Esophagus squamous epithelium (tissue), 5 donors: Measurements from ENCODE around the gene ZC3H18. TPM values are rescaled to one million over a fixed set of nuclear protein-coding genes. Genes with fewer than 3 reads are reported as not detected.
A peak's percentile ranks its signal among the peaks of the same experiment; 100 is the strongest.

Experiments used
- DNase-seq: peaks from one replicate; lab custom pipeline; 2025; lab: John Stamatoyannopoulos, UW
- H3K27ac ChIP-seq, 4 donors: fragments of 200-600 bp; sonication (generic); one replicate each; pipeline ENCODE4 v1.5.1; 2016 to 2019; ENCODE audit warnings: mild to moderate bottlenecking in 1 of 4
- H3K27me3 ChIP-seq, 4 donors: fragments of 200-600 bp; sonication (generic); 1 replicate in 3 of 4; 2 replicates in 1 of 4; pipeline versions ENCODE4 v1.5.1 to v1.6.0; 2017 to 2021; ENCODE audit warnings: antibody characterized with exemption in 1 of 4
- H3K36me3 ChIP-seq, 3 donors: fragments of 200-600 bp; sonication (generic); one replicate each; pipeline ENCODE4 v1.5.1; 2016 to 2019
- H3K4me1 ChIP-seq, 3 donors: fragments of 200-600 bp; sonication (generic); one replicate each; pipeline ENCODE4 v1.5.1; 2017 to 2019
- H3K4me3 ChIP-seq, 4 donors: fragments of 200-600 bp; sonication (generic); 1 replicate in 3 of 4; 2 replicates in 1 of 4; pipeline ENCODE4 v1.5.1; 2016 to 2019; ENCODE audit warnings: mild to moderate bottlenecking in 2 of 4, moderate library complexity in 1 of 4
- H3K9me3 ChIP-seq, 3 donors: fragments of 200-600 bp; sonication (generic); one replicate each; pipeline ENCODE4 v1.5.1; 2016 to 2019
- POLR2A ChIP-seq, 4 donors: fragments of 450-650 bp; IDR thresholded peaks; one replicate each; pipeline ENCODE4 v1.6.1; 2017; ENCODE audit warnings: antibody characterized with exemption in 4 of 4, mild to moderate bottlenecking in 4 of 4, moderate library complexity in 3 of 4
- WGBS, 2 donors: methylation state at CpG; one replicate each; pipeline ENCODE4 v1.1.5; 2018; 5-methylcytosine and 5-hydroxymethylcytosine counted together
- intact Hi-C: fragments of 100-400 bp; cut with DNase I; formaldehyde crosslinking; loops from one replicate; pipeline ENCODE4 v1.15.0; 2022
- total RNA-seq, 4 donors: library from RNA; depleted of rRNA; stranded (reverse); fragments of >200 nt; gene quantifications; one replicate each; pipeline ENCODE4 v1.1.0, GENCODE V29; 2016
- TF ChIP-seq, protein P1 (sequence below), 6 experiments: fragments of 450-650 bp in 4 of 6; fragments of 200-600 bp in 2 of 6; sonication (generic) in 2 of 6; IDR thresholded peaks; one replicate each; pipeline ENCODE4 v1.5.1; 2016 to 2019; ENCODE audit warnings: antibody characterized with exemption in 6 of 6, mild to moderate bottlenecking in 4 of 6, moderate library complexity in 4 of 6
- donor health status: DM: yes; HTN: yes; CAD: no.

ZC3H18 gene
- total RNA-seq, 4 donors from 2014 or later, result 15.4 to 27.3 (median 17.5) TPM

DNA sequence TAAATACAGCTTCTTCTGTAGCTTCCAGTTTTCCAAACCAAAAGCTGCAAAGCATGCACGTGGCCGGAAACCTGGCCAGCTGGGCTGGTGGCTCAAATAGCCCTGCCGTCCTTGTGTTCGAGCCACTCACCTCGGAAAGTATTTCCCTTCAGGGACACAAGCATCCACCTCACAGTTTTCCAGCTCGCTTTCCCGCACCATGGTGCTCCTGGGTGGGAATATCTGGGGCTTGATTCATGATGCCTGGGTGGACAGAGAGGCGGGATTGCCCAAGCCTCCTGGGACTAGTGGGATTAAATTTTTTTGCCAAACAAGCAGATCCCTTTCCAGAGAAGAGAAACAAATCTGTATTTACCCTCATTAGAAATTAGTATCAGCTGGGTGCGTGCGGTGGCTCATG lies 99.8 kb downstream of the ZC3H18 start:
- H3K4me1 ChIP-seq, result peaks cover 0 to 5% (median 0%) of the 10 kb centered on the region in 3 donors
- H3K36me3 ChIP-seq, result peaks cover 0 to 5% (median 0%) of the 10 kb centered on the region in 3 donors
- TF ChIP-seq, protein P1, sequence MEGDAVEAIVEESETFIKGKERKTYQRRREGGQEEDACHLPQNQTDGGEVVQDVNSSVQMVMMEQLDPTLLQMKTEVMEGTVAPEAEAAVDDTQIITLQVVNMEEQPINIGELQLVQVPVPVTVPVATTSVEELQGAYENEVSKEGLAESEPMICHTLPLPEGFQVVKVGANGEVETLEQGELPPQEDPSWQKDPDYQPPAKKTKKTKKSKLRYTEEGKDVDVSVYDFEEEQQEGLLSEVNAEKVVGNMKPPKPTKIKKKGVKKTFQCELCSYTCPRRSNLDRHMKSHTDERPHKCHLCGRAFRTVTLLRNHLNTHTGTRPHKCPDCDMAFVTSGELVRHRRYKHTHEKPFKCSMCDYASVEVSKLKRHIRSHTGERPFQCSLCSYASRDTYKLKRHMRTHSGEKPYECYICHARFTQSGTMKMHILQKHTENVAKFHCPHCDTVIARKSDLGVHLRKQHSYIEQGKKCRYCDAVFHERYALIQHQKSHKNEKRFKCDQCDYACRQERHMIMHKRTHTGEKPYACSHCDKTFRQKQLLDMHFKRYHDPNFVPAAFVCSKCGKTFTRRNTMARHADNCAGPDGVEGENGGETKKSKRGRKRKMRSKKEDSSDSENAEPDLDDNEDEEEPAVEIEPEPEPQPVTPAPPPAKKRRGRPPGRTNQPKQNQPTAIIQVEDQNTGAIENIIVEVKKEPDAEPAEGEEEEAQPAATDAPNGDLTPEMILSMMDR (IDR thresholded peaks at IDR 0.05), result no peak
- intact Hi-C loops, result no loop called here
- no peak overlapping the region for H3K27ac ChIP-seq
- H3K4me3 ChIP-seq, result no peak overlapping the region
- WGBS, 2 donors, result 79 to 92% methylated on average over 10 of the region's 10 CpGs
- no peaks in the 10 kb centered on the region for H3K27me3 ChIP-seq
- no peak for DNase-seq
- no peaks in the 10 kb centered on the region for H3K9me3 ChIP-seq

DNA sequence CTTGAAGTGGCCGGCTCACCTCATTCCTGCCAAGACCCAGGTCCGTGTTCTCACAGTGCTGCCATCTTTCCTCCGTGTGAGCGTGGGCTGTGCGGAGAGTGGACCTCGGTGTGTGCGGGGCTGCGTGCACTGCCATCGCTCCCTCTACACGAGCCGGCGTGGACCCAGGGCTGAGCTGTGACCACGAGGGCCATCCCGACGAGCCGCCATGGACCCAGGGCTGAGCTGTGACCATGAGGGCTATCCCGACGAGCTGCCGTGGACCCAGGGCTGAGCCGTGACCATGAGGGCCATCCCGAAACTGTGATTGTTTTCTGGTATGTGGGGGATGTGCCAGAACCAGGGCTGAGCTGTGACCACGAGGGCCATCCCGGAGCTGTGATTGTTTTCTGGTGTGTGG lies 101.6 kb downstream of the ZC3H18 start:
- Histone ChIP-seq H3K36me3 (peaks cover 0 to 5% (median 0%) of the 10 kb centered on the region in 3 donors), H3K27me3 (peaks cover 0 to 2% (median 0%) of the 10 kb centered on the region in 4 donors), H3K9me3 (no peaks in the 10 kb centered on the region), H3K4me3 (no peak overlapping the region), H3K27ac (no peak overlapping the region), H3K4me1 (no peaks in the 10 kb centered on the region)
- 86 to 90% methylated on average over 8 of the region's 23 CpGs for WGBS, 2 donors
- intact Hi-C loops, result no loop called here
- no peak for TF ChIP-seq POLR2A (IDR thresholded peaks at IDR 0.05)
- TF ChIP-seq, protein P1 (IDR thresholded peaks at IDR 0.05), result no peak
- DNase-seq, result no peak

DNA sequence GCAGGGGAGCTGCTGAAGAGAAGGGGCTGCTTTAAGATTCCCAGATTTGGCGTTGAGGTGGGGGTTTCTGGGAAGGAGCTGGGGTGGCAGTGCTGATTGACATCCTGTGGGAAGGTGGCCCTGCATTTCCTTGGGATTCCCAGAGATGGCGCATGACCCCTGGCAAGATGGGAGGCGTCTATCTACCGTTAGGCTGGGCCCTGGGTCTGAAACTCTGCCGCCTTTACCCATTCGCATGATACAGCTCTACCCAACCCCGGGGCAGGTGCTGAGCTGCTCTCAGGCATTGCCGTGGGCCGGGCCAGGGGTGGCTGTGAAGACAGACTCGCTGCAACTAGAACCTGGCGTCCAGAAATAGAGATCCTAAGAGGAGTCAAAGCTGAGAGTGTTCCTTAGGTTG lies 102.6 kb downstream of the ZC3H18 start:
- H3K4me3 ChIP-seq, result no peak overlapping the region
- H3K36me3 ChIP-seq, result peaks cover 0 to 5% (median 0%) of the 10 kb centered on the region in 3 donors
- TF ChIP-seq, protein P1 (IDR thresholded peaks at IDR 0.05), result peak in 1 of 6 experiments; percentile 26
- TF ChIP-seq POLR2A (IDR thresholded peaks at IDR 0.05), result no peak
- H3K27me3 ChIP-seq, result peaks cover 0 to 12% (median 0%) of the 10 kb centered on the region in 4 donors
- 66 to 70% methylated on average over 9 to 11 of the region's 11 CpGs for WGBS, 2 donors
- DNase-seq, result no peak
- no peaks in the 10 kb centered on the region for H3K9me3 ChIP-seq
- intact Hi-C loops, result no loop called here
- H3K27ac ChIP-seq, result no peak overlapping the region
- H3K4me1 ChIP-seq, result no peaks in the 10 kb centered on the region

DNA sequence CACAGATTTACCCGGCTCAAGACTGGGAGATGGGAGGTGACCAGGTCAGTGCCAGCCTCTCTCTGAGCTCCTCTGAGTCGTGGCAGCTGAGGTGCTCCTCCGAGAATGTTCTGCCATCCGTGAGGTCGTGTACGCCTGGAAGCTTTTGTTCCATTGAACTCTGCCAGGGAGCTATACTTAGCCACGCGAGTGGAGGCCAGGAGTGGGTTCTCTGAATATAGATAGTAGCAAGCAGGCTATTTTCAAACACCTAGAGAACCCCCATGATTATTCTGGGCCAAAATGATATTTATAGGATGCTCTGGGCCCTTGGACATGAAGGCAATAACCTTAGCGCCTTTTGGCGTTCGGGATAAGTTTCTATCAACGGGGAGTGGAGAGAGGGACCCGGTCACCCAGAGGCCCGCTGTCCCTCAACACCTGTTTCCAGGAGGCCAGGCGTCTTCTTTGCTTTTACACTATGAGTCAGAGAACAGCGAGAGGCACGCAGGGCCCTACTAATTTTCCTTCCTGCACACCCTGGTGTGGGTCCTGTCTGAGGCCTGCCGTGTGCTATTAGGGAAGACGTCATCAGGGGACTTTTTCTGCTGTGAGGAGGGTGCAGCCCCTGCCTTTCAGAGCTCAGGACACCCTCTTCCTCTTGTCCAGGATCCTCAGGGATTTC lies 103.6 kb downstream of the ZC3H18 start:
- intact Hi-C loops, result no loop called here
- Histone ChIP-seq H3K9me3 (no peaks in the 10 kb centered on the region), H3K4me3 (no peak overlapping the region), H3K36me3 (peaks cover 0 to 5% (median 0%) of the 10 kb centered on the region in 3 donors), H3K27ac (no peak overlapping the region), H3K27me3 (peaks cover 0 to 22% (median 0%) of the 10 kb centered on the region in 4 donors), H3K4me1 (peaks cover 0 to 4% (median 0%) of the 10 kb centered on the region in 3 donors)
- no peak for DNase-seq
- 91 to 92% methylated on average over 8 to 15 of the region's 19 CpGs for WGBS, 2 donors
- TF ChIP-seq POLR2A (IDR thresholded peaks at IDR 0.05), result no peak
- TF ChIP-seq, protein P1 (IDR thresholded peaks at IDR 0.05), result no peak

DNA sequence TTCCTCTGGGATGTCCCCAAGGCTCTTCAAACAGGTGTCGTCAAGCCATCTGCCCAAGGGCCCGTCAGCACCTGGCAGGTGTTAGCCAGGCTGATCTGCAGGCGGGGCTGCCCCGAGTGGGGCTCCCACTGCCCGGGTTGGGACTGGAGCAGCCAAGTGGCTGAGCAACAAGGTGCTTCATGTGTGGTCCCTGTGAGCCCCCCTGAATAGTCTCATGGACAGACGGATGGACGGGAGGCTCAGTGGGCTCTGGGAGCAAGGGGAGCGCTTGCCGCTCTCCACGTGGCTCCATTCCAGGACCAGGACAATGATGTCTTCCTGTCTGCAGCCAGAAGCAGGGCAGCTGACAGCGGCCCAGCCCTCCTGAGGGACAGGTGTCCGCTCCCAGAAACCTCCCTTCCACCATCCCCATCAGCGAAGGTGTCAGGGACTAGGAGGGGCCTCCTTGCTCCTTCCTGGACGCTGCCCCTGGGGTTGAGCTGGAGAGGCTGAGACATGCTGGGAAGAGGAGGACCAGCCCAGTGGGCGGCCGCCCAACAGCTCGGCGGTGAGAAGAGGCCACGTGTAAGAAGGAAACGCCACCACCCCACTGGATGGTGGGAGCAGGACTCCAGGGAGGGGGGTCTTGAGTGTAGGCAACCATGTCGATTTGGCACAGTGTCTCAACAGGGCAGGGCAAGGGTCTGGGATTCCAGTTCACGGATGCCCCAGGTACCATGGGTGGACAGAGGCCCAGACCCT lies 106.5 kb downstream of the ZC3H18 start:
- TF ChIP-seq, protein P1 (IDR thresholded peaks at IDR 0.05), result no peak
- TF ChIP-seq POLR2A (IDR thresholded peaks at IDR 0.05), result no peak
- Histone ChIP-seq H3K27ac (no peak overlapping the region), H3K4me1 (peaks cover 0 to 12% (median 3%) of the 10 kb centered on the region in 3 donors), H3K4me3 (no peak overlapping the region), H3K9me3 (no peaks in the 10 kb centered on the region), H3K27me3 (peaks cover 0 to 48% (median 0%) of the 10 kb centered on the region in 4 donors), H3K36me3 (peaks cover 0 to 5% (median 0%) of the 10 kb centered on the region in 3 donors)
- 59 to 61% methylated on average over 4 to 6 of the region's 22 CpGs for WGBS, 2 donors
- intact Hi-C loops, result no loop called here
- no peak for DNase-seq
